Loucy (cell line): ENCODE measurements around the gene CCDC82.

Source experiments
- EZH2phosphoT487 ChIP-seq: fragments of 200-600 bp; IDR thresholded peaks from 2 replicates; pipeline ENCODE4 v1.6.1; 2018; ENCODE audit warnings: antibody characterized with exemption, mild to moderate bottlenecking, moderate library complexity, borderline replicate concordance
- TF ChIP-seq, protein P1 (sequence below): fragments of 200-600 bp; sonication (generic); conservative IDR thresholded peaks from 2 replicates; pipeline ENCODE4 v1.5.1; 2014; ENCODE audit warnings: mild to moderate bottlenecking, antibody characterized with exemption, low read length

DNA sequence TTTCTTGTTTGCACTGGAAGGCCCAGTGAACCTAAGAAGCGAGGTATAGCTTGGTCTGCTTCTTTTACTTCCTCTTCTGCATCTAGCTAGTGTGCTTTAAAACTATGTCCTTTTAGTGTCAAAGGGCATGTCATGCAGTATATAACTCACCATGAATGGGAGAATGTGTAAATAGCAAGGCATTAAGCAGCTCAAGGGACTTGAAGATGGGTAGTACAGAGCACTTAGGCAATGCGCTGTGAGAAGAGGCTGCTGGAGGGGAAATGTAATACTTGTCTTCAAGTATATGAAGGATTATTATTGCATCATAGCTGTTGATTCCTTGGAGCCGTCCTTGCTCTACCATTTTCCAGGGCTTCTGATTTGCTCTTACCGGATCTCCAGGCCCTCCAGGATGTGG, 54.3 kb downstream of the CCDC82 start:
- TF ChIP-seq, protein P1, sequence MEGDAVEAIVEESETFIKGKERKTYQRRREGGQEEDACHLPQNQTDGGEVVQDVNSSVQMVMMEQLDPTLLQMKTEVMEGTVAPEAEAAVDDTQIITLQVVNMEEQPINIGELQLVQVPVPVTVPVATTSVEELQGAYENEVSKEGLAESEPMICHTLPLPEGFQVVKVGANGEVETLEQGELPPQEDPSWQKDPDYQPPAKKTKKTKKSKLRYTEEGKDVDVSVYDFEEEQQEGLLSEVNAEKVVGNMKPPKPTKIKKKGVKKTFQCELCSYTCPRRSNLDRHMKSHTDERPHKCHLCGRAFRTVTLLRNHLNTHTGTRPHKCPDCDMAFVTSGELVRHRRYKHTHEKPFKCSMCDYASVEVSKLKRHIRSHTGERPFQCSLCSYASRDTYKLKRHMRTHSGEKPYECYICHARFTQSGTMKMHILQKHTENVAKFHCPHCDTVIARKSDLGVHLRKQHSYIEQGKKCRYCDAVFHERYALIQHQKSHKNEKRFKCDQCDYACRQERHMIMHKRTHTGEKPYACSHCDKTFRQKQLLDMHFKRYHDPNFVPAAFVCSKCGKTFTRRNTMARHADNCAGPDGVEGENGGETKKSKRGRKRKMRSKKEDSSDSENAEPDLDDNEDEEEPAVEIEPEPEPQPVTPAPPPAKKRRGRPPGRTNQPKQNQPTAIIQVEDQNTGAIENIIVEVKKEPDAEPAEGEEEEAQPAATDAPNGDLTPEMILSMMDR = no peak
- TF ChIP-seq EZH2phosphoT487 = no peak
